H9 (cell line): ENCODE data around the gene NARS2. TPM values are rescaled to one million over a fixed set of nuclear protein-coding genes. Genes with fewer than 3 reads are reported as not detected.

Source experiments
- DNase-seq: peaks from one replicate; pipeline ENCODE4 v3.0.0-alpha.2; 2017
- H2AFZ ChIP-seq: one replicate; pipeline ENCODE4 v1.6.1; 2013; ENCODE audit warnings: mild to moderate bottlenecking, low read length, control low read depth, moderate library complexity
- H2AK5ac ChIP-seq: 2 replicates; pipeline ENCODE4 v1.6.1; 2013; ENCODE audit warnings: low read length, control low read depth, mixed read lengths; ENCODE audit not compliant: insufficient read length
- H2BK120ac ChIP-seq: one replicate; pipeline ENCODE4 v1.6.1; 2013; ENCODE audit warnings: low read depth, mild to moderate bottlenecking, low read length, control low read depth, inconsistent platforms; ENCODE audit not compliant: poor library complexity, severe bottlenecking
- H2BK12ac ChIP-seq: 2 replicates; pipeline ENCODE4 v1.6.1; 2013; ENCODE audit warnings: low read length, control low read depth, mixed read lengths, low read depth; ENCODE audit not compliant: insufficient read length
- H2BK15ac ChIP-seq: 2 replicates; pipeline ENCODE4 v1.6.1; 2013; ENCODE audit warnings: low read depth, low read length, control low read depth
- H2BK20ac ChIP-seq: one replicate; pipeline ENCODE4 v1.6.1; 2013; ENCODE audit warnings: low read depth, mild to moderate bottlenecking, low read length, control low read depth, inconsistent platforms; ENCODE audit not compliant: poor library complexity, severe bottlenecking
- H2BK5ac ChIP-seq: 2 replicates; pipeline ENCODE4 v1.6.1; 2013; ENCODE audit warnings: low read length, control low read depth, mixed read lengths; ENCODE audit not compliant: insufficient read length
- H3K14ac ChIP-seq: 2 replicates; pipeline ENCODE4 v1.6.1; 2013; ENCODE audit warnings: low read length, control low read depth; ENCODE audit not compliant: insufficient read depth
- H3K18ac ChIP-seq: 2 replicates; pipeline ENCODE4 v1.6.1; 2013; ENCODE audit warnings: low read depth, mild to moderate bottlenecking, mixed read lengths, low read length, control low read depth; ENCODE audit not compliant: insufficient read length
- H3K23ac ChIP-seq: 2 replicates; pipeline ENCODE4 v1.6.1; 2013; ENCODE audit warnings: low read length, control low read depth, mixed read lengths, low read depth; ENCODE audit not compliant: insufficient read length
- H3K23me2 ChIP-seq: 2 replicates; pipeline ENCODE4 v1.6.1; 2013; ENCODE audit warnings: low read depth, mild to moderate bottlenecking, mixed read lengths, low read length, control low read depth; ENCODE audit not compliant: insufficient read length, poor library complexity, severe bottlenecking
- H3K27ac ChIP-seq: 2 replicates; pipeline ENCODE4 v1.5.1; 2013; ENCODE audit warnings: low read length, control low read depth, mixed read lengths, low read depth; ENCODE audit not compliant: insufficient read length
- H3K27me3 ChIP-seq: 2 replicates; pipeline ENCODE4 v1.6.1; 2013; ENCODE audit warnings: low read length, control low read depth, inconsistent platforms; ENCODE audit not compliant: insufficient read depth
- H3K4ac ChIP-seq: 2 replicates; pipeline ENCODE4 v1.6.1; 2013; ENCODE audit warnings: low read depth, mild to moderate bottlenecking, control low read depth, inconsistent platforms, low read length, moderate library complexity
- H3K4me1 ChIP-seq: 2 replicates; pipeline ENCODE4 v1.6.1; 2013; ENCODE audit warnings: low read length, control low read depth, inconsistent platforms; ENCODE audit not compliant: insufficient read depth
- H3K4me2 ChIP-seq: 2 replicates; pipeline ENCODE4 v1.6.1; 2013; ENCODE audit warnings: low read length, control low read depth, mixed read lengths; ENCODE audit not compliant: insufficient read length, insufficient read depth
- H3K56ac ChIP-seq: 2 replicates; pipeline ENCODE4 v1.6.1; 2013; ENCODE audit warnings: low read depth, mild to moderate bottlenecking, mixed read lengths, low read length, control low read depth; ENCODE audit not compliant: insufficient read length
- H3K79me1 ChIP-seq: 2 replicates; pipeline ENCODE4 v1.6.1; 2013; ENCODE audit warnings: low read depth, mild to moderate bottlenecking, moderate library complexity, low read length, control low read depth, inconsistent platforms; ENCODE audit not compliant: insufficient read depth, poor library complexity, severe bottlenecking
- H3K79me2 ChIP-seq: 2 replicates; pipeline ENCODE4 v1.6.1; 2013; ENCODE audit warnings: low read length, control low read depth, inconsistent platforms; ENCODE audit not compliant: insufficient read depth
- H3K9ac ChIP-seq: 2 replicates; pipeline ENCODE4 v1.6.1; 2013; ENCODE audit warnings: low read length, control low read depth, mixed read lengths; ENCODE audit not compliant: insufficient read length; ENCODE audit errors: extremely low read depth
- H3K9me3 ChIP-seq: one replicate; pipeline ENCODE4 v1.6.1; 2013; ENCODE audit warnings: low read depth, low read length, inconsistent platforms; ENCODE audit not compliant: control insufficient read depth
- H3T11ph ChIP-seq: one replicate; pipeline ENCODE4 v1.6.1; 2013; ENCODE audit warnings: mild to moderate bottlenecking, low read length, control low read depth, inconsistent platforms
- H4K20me1 ChIP-seq: one replicate; pipeline ENCODE4 v1.6.1; 2013; ENCODE audit not compliant: control insufficient read depth, insufficient read length, insufficient read depth
- H4K5ac ChIP-seq: 2 replicates; pipeline ENCODE4 v1.6.1; 2013; ENCODE audit warnings: low read depth, mild to moderate bottlenecking, mixed read lengths, low read length, control low read depth; ENCODE audit not compliant: insufficient read length
- H4K8ac ChIP-seq: replicated peaks from 2 replicates; pipeline ENCODE4 v1.6.1; 2013; ENCODE audit warnings: low read length, control low read depth, mixed read lengths, low read depth; ENCODE audit not compliant: insufficient read length
- H4K91ac ChIP-seq: 2 replicates; pipeline ENCODE4 v1.6.1; 2013; ENCODE audit warnings: low read depth, mild to moderate bottlenecking, moderate library complexity, mixed read lengths, low read length, control low read depth; ENCODE audit not compliant: insufficient read length
- H3K27ac Mint-ChIP-seq, 3 experiments: 2 replicates in 2 of 3; 3 replicates in 1 of 3; pipeline ENCODE4 v1.8.0; 2020 to 2021; ENCODE audit warnings: mixed read lengths in 3 of 3, mild to moderate bottlenecking in 1 of 3, moderate library complexity in 1 of 3
- H3K27me3 Mint-ChIP-seq: 2 replicates; pipeline ENCODE4 v1.8.0; 2021; ENCODE audit warnings: low read depth, mild to moderate bottlenecking, moderate library complexity, mixed read lengths
- H3K36me3 Mint-ChIP-seq, 3 experiments: 2 replicates in 2 of 3; 3 replicates in 1 of 3; pipeline ENCODE4 v1.8.0; 2020 to 2021; ENCODE audit warnings: low read depth in 3 of 3, mixed read lengths in 3 of 3; ENCODE audit not compliant: insufficient read depth in 1 of 3
- H3K4me1 Mint-ChIP-seq, 2 experiments: 2 replicates each; pipeline ENCODE4 v1.8.0; 2020; ENCODE audit warnings: mixed read lengths in 2 of 2
- H3K4me3 Mint-ChIP-seq, 2 experiments: 2 replicates in 1 of 2; 3 replicates in 1 of 2; pipeline ENCODE4 v1.8.0; 2020 to 2021; ENCODE audit warnings: mild to moderate bottlenecking in 2 of 2, mixed read lengths in 2 of 2, moderate library complexity in 1 of 2
- H3K9me3 Mint-ChIP-seq, 2 experiments: 2 replicates in 1 of 2; 3 replicates in 1 of 2; pipeline ENCODE4 v1.8.0; 2020; ENCODE audit warnings: mild to moderate bottlenecking in 2 of 2, mixed read lengths in 2 of 2, moderate library complexity in 1 of 2
- CTCF ChIP-seq: fragments of 200-600 bp; sonication (generic); conservative IDR thresholded peaks from 3 replicates; pipeline ENCODE4 v1.8.0; 2021; ENCODE audit warnings: antibody characterized with exemption, mild to moderate bottlenecking
- WGBS: extraction: QIAGEN DNeasy Blood & Tissue Kit; methylation state at CpG from one replicate; pipeline ENCODE4 v1.1.7; 2013; ENCODE audit warnings: missing lambda C conversion rate, low lambda C conversion rate, mixed read lengths; ENCODE audit not compliant: insufficient read length; ENCODE audit errors: extremely low coverage; 5-methylcytosine and 5-hydroxymethylcytosine counted together
- total RNA-seq: library from RNA; stranded (reverse); gene quantifications from 2 replicates; pipeline ENCODE4 v1.2.1, GENCODE V29; 2021

NARS2 gene
- total RNA-seq, 1 experiment from 2014 or later: 29.7 TPM

GRCh38 chr11:78403781-78404180 is 170.9 kb downstream of the NARS2 start:
- no peak overlapping the region for H3K14ac ChIP-seq
- H3K18ac ChIP-seq: no peak overlapping the region
- H3K4me1 ChIP-seq: peaks cover 7% of the 10 kb centered on the region; the same call in 1 of the 2 replicates
- H4K8ac ChIP-seq: no peak overlapping the region
- H3K36me3 Mint-ChIP-seq: peaks cover 2 to 3% (median 2%) of the 10 kb centered on the region in 3 experiments; a peak in 4 of 7 replicates
- no peak overlapping the region for H3K4me2 ChIP-seq
- peaks cover 15 to 16% of the 10 kb centered on the region in 2 experiments for H3K4me1 Mint-ChIP-seq
- H3K23me2 ChIP-seq: no peaks in the 10 kb centered on the region
- H3K27me3 Mint-ChIP-seq: peaks cover 19% of the 10 kb centered on the region
- no peak overlapping the region for H4K5ac ChIP-seq
- H2BK20ac ChIP-seq: no peak overlapping the region
- H2BK5ac ChIP-seq: no peak overlapping the region
- no peak overlapping the region for H2BK15ac ChIP-seq
- no peaks in the 10 kb centered on the region for H3K79me2 ChIP-seq
- DNase-seq: no peak
- H3K4ac ChIP-seq: no peak overlapping the region
- no peak overlapping the region for H2BK12ac ChIP-seq
- H3K79me1 ChIP-seq: no peaks in the 10 kb centered on the region
- no peak overlapping the region for H3K27ac Mint-ChIP-seq
- H2AFZ ChIP-seq: no peak overlapping the region
- H3T11ph ChIP-seq: no peak overlapping the region
- no peak overlapping the region for H3K4me3 Mint-ChIP-seq
- H2BK120ac ChIP-seq: no peak overlapping the region
- H2AK5ac ChIP-seq: no peak overlapping the region
- H4K91ac ChIP-seq: no peak overlapping the region
- no peaks in the 10 kb centered on the region for H4K20me1 ChIP-seq
- H3K56ac ChIP-seq: no peak overlapping the region
- H3K9me3 ChIP-seq: no peaks in the 10 kb centered on the region
- no peak overlapping the region for H3K23ac ChIP-seq
- no peak overlapping the region for H3K27ac ChIP-seq
- peaks cover 5% of the 10 kb centered on the region; the same call in 1 of the 2 replicates for H3K27me3 ChIP-seq
- no peak for TF ChIP-seq CTCF
- no CpG with 5 or more reads among the region's 2 CpGs for WGBS
- no peak overlapping the region for H3K9ac ChIP-seq
- H3K9me3 Mint-ChIP-seq: peaks cover 0 to 2% of the 10 kb centered on the region in 2 experiments; a peak in 3 of 5 replicates
